DOHH2 (cell line): ENCODE results near the gene ADGRG6.

Source experiments
- EZH2phosphoT487 ChIP-seq: fragments of 200-600 bp; sonication (generic); IDR thresholded peaks from 2 replicates; pipeline ENCODE4 v1.6.1; 2017; ENCODE audit warnings: borderline replicate concordance, mild to moderate bottlenecking, antibody characterized with exemption, low read length, moderate library complexity, mixed read lengths
- TF ChIP-seq, protein P1 (sequence below): fragments of 200-600 bp; sonication (generic); IDR thresholded peaks from one replicate; pipeline ENCODE4 v1.5.1; 2014; ENCODE audit warnings: antibody characterized with exemption, mild to moderate bottlenecking, low read depth, low read length; ENCODE audit not compliant: poor library complexity, severe bottlenecking

DNA sequence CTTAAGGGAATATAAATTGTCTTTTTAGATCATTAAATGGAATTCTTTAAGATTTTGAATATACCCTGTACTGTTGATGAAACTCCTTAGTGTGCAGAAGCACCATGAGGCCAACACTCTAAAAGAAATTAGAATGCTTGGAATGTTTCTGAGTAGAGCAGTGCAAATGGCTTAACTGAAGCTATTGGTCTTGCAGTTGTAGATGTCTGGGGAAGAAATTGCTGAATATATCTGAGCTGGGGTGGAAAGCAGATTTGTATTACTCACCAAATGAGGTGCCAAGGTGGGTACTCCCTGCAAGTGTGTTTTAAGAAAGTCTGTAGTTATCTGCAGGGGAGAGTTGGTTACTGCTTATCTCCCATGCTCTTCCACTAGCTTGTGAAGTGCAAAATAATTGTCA is 119.0 kb downstream of the ADGRG6 start:
- TF ChIP-seq, protein P1, sequence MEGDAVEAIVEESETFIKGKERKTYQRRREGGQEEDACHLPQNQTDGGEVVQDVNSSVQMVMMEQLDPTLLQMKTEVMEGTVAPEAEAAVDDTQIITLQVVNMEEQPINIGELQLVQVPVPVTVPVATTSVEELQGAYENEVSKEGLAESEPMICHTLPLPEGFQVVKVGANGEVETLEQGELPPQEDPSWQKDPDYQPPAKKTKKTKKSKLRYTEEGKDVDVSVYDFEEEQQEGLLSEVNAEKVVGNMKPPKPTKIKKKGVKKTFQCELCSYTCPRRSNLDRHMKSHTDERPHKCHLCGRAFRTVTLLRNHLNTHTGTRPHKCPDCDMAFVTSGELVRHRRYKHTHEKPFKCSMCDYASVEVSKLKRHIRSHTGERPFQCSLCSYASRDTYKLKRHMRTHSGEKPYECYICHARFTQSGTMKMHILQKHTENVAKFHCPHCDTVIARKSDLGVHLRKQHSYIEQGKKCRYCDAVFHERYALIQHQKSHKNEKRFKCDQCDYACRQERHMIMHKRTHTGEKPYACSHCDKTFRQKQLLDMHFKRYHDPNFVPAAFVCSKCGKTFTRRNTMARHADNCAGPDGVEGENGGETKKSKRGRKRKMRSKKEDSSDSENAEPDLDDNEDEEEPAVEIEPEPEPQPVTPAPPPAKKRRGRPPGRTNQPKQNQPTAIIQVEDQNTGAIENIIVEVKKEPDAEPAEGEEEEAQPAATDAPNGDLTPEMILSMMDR: no peak
- no peak for TF ChIP-seq EZH2phosphoT487
